PC-9 (cell line): ENCODE results near the gene NHEJ1. TPM values are rescaled to one million over a fixed set of nuclear protein-coding genes. Genes with fewer than 3 reads are reported as not detected.
A peak's percentile ranks its signal among the peaks of the same experiment; 100 is the strongest.

Experiments
- BruUV-seq: library from RNA; stranded (reverse); fragments of 400-500 nt; replicated peaks from 2 replicates; lab custom pipeline; 2021; lab: Mats Ljungman, UMichigan
- CTCF ChIA-PET: fragments of 300-600 bp; sonication (Branson Sonifier 250); formaldehyde crosslinking; loops from one replicate; lab custom pipeline; 2022; ENCODE audit warnings: antibody characterized with exemption; lab: Charles Lee
- POLR2A ChIA-PET: fragments of 300-600 bp; sonication (Branson Sonifier 250); formaldehyde crosslinking; loops from one replicate; lab custom pipeline; 2022; ENCODE audit warnings: antibody characterized with exemption; ENCODE audit not compliant: unreplicated experiment; lab: Charles Lee
- DNase-seq, 2 experiments: peaks; one replicate each; pipeline versions ENCODE4 v3.0.0 to v3.0.0-alpha.2; 2015 to 2022; ENCODE audit warnings: mixed read lengths in 1 of 2
- H2AFZ ChIP-seq: fragments of 200-600 bp; sonication (generic); 2 replicates; pipeline ENCODE4 v1.8.1; 2017; ENCODE audit warnings: antibody characterized with exemption
- H3F3A ChIP-seq: fragments of 200-600 bp; sonication (generic); 2 replicates; pipeline ENCODE4 v1.8.1; 2017; ENCODE audit warnings: antibody characterized with exemption, mild to moderate bottlenecking, low read depth; ENCODE audit not compliant: insufficient read depth
- H3K27ac ChIP-seq: fragments of 200-600 bp; sonication (generic); 2 replicates; pipeline ENCODE4 v1.6.1; 2016; ENCODE audit warnings: mixed run types
- H3K27me3 ChIP-seq: fragments of 200-600 bp; sonication (generic); 2 replicates; pipeline ENCODE4 v1.6.1; 2016; ENCODE audit warnings: low read depth, mixed run types; ENCODE audit not compliant: insufficient read depth
- H3K36me3 ChIP-seq: fragments of 200-600 bp; sonication (generic); 2 replicates; pipeline ENCODE4 v1.6.1; 2016; ENCODE audit warnings: low read depth, mixed run types
- H3K4me1 ChIP-seq: fragments of 200-600 bp; sonication (generic); replicated peaks from 2 replicates; pipeline ENCODE4 v1.6.1; 2016; ENCODE audit warnings: mixed run types; ENCODE audit not compliant: insufficient read depth
- H3K4me2 ChIP-seq: fragments of 200-600 bp; sonication (generic); 2 replicates; pipeline ENCODE4 v1.6.1; 2017; ENCODE audit warnings: mixed run types
- H3K4me3 ChIP-seq: fragments of 200-600 bp; sonication (generic); 2 replicates; pipeline ENCODE4 v1.6.1; 2016; ENCODE audit warnings: mixed run types
- H3K79me2 ChIP-seq: fragments of 200-600 bp; sonication (generic); 2 replicates; pipeline ENCODE4 v1.6.1; 2017; ENCODE audit warnings: low read depth, mixed run types
- H3K9me2 ChIP-seq: fragments of 200-600 bp; sonication (generic); 2 replicates; pipeline ENCODE4 v1.8.1; 2017; ENCODE audit warnings: mild to moderate bottlenecking; ENCODE audit not compliant: insufficient read depth
- H3K9me3 ChIP-seq: fragments of 200-600 bp; sonication (generic); 2 replicates; pipeline ENCODE4 v1.8.1; 2016; ENCODE audit warnings: low read depth; ENCODE audit not compliant: insufficient read depth
- H4K20me1 ChIP-seq: fragments of 200-600 bp; sonication (generic); 2 replicates; pipeline ENCODE4 v1.8.1; 2017; ENCODE audit not compliant: insufficient read depth
- EZH2 ChIP-seq: fragments of 200-600 bp; sonication (generic); IDR thresholded peaks from 2 replicates; pipeline ENCODE4 v1.8.0; 2017; ENCODE audit warnings: antibody characterized with exemption, low read depth
- intact Hi-C: fragments of 100-400 bp; cut with micrococcal nuclease; formaldehyde crosslinking; loops from one replicate; pipeline ENCODE4 v1.10.0; 2022; ENCODE audit not compliant: unreplicated experiment
- total RNA-seq: library from RNA; stranded (reverse); gene quantifications from 2 replicates; pipeline ENCODE4 v1.2.3, GENCODE V29; 2021
- TF ChIP-seq, protein P1 (sequence below): fragments of 200-600 bp; sonication (generic); conservative IDR thresholded peaks from 2 replicates; pipeline ENCODE4 v1.6.1; 2017; ENCODE audit warnings: mixed run types, antibody characterized with exemption, mild to moderate bottlenecking, moderate library complexity

Gene NHEJ1
- total RNA-seq, 1 experiment from 2014 or later = 9.8 TPM

DNA sequence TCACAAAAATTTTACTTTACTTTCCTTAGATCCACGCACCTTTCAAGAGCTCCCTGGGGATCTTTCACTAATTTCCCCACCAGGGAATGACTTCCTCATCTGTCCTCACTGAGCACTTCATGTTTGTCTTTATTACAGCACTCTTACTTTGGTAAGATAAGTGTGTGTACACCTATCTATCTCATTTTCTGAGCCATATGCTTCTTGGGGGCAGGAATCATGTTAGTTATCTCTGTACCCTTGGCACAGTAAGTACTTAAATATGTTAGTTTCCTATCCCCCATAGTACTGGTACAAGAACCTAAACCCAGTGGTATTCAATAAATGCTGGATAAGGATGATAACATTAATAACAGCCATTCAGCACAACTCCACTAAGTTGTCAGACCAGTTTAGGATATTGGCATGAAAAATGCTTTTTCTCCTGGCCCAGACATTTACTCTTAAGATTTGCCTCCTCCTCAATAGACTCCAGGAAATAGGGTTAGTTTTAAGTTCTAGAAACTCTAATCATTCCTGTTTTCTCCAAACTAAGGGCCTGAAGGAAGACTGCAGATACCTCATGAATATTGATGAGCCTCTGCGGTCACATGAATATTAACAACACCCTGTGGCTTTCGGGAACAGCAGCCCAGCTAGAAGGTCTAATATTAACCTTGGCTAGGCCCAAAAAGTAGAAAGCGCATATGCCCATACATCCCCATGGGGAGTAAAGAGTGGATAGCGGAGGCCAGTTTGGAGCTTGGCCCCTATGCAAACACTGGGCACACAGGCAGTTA lies 38.2 kb downstream of the NHEJ1 start:
- intact Hi-C loops = no loop called here
- CTCF ChIA-PET = interaction anchor here (0.6 to 0.7 kb wide), 2 partner anchors 22 to 25 kb away, joined by 4 to 8 read pairs; no protein-coding TSS in a partner anchor
- peak in 1 of 2 experiments; percentile 44 for DNase-seq
- Histone ChIP-seq H3F3A (peaks cover 15% of the 10 kb centered on the region; the same call in 1 of the 2 replicates), H3K9me2 (no peaks in the 10 kb centered on the region), H3K27ac (no peak overlapping the region), H3K4me1 (peaks cover 42% of the 10 kb centered on the region), H3K4me2 (peak overlapping the region; percentile 34), H4K20me1 (no peaks in the 10 kb centered on the region; the same call in 1 of the 2 replicates), H3K27me3 (no peaks in the 10 kb centered on the region), H3K9me3 (no peaks in the 10 kb centered on the region), H3K4me3 (no peak overlapping the region), H2AFZ (no peak overlapping the region), H3K79me2 (no peaks in the 10 kb centered on the region), H3K36me3 (no peaks in the 10 kb centered on the region)
- TF ChIP-seq EZH2 = no peak
- TF ChIP-seq, protein P1, sequence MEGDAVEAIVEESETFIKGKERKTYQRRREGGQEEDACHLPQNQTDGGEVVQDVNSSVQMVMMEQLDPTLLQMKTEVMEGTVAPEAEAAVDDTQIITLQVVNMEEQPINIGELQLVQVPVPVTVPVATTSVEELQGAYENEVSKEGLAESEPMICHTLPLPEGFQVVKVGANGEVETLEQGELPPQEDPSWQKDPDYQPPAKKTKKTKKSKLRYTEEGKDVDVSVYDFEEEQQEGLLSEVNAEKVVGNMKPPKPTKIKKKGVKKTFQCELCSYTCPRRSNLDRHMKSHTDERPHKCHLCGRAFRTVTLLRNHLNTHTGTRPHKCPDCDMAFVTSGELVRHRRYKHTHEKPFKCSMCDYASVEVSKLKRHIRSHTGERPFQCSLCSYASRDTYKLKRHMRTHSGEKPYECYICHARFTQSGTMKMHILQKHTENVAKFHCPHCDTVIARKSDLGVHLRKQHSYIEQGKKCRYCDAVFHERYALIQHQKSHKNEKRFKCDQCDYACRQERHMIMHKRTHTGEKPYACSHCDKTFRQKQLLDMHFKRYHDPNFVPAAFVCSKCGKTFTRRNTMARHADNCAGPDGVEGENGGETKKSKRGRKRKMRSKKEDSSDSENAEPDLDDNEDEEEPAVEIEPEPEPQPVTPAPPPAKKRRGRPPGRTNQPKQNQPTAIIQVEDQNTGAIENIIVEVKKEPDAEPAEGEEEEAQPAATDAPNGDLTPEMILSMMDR = no peak
- no TSS peak for BruUV-seq
- POLR2A ChIA-PET = interaction anchor here (0.7 kb wide), 1 partner anchor 261 kb away, joined by 13 read pairs; no protein-coding TSS in a partner anchor

DNA sequence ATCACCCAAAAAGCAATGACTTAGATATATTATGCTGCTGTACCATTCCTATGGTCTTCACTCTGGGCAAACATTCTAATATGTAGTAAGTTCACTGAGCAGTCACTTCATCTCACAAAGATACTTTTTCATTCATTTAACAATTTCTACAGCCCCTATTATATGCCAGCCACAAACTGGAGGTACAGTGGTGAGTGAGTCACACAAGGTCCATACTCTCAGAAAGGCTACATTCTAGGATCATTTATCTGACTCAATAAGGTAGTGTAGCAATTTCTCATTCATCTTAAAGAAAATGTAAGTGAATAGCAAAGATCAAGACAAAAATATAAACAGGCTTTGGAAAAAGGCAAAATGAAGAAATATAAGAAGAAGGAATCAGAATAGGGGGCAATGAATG lies 40.5 kb downstream of the NHEJ1 start:
- TF ChIP-seq EZH2 = no peak
- TF ChIP-seq, protein P1 = no peak
- Histone ChIP-seq H3K4me3 (no peak overlapping the region), H3K4me1 (peaks cover 21% of the 10 kb centered on the region), H3F3A (peaks cover 8% of the 10 kb centered on the region; the same call in 1 of the 2 replicates), H2AFZ (no peak overlapping the region), H3K9me3 (no peaks in the 10 kb centered on the region), H3K4me2 (no peak overlapping the region), H4K20me1 (no peaks in the 10 kb centered on the region; the same call in 1 of the 2 replicates), H3K27ac (no peak overlapping the region), H3K9me2 (no peaks in the 10 kb centered on the region), H3K79me2 (no peaks in the 10 kb centered on the region), H3K27me3 (no peaks in the 10 kb centered on the region), H3K36me3 (no peaks in the 10 kb centered on the region)
- no peak for DNase-seq
- intact Hi-C loops = no loop called here
- ChIA-PET POLR2A (no interaction called here), CTCF (interaction anchor here (0.7 to 1.5 kb wide), 5 partner anchors 10 to 91 kb away, joined by 3 to 13 read pairs (median 4); no protein-coding TSS in a partner anchor)
- no TSS peak for BruUV-seq

DNA sequence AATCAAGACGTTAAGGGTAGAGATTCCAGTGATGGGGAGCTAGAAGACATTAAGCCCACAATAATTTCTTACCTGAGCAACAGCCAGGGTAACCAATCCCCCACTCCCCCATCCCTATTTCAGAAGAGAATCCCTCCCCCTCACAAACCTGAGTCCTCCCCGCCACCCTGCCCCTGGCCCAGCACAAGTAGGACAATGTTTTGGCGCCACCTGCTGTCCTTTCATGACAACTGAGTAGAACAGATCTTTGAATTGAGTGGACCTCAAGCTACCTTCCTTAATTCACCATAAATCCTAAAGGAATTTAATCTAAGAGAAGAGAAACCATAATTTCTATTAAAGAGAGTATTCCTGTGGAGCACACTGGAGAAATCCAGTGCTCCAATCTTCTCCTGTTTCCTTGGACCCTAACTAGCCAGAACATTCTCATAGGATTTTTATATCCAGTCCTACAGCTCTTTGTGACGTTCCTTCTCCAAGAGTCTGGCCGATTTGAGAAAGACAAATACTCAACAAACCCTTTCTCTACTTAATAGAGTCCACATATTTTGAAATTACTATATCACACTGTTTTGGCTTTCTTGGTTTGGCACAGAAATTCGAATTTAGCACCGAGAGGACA lies 41.1 kb downstream of the NHEJ1 start:
- no peaks in the 10 kb centered on the region for H3K36me3 ChIP-seq
- no peaks in the 10 kb centered on the region for H3K27me3 ChIP-seq
- no peak overlapping the region for H3K27ac ChIP-seq
- H3K4me3 ChIP-seq = no peak overlapping the region
- peak in 1 of 2 experiments; percentile 46 for DNase-seq
- no peaks in the 10 kb centered on the region for H3K79me2 ChIP-seq
- no TSS peak for BruUV-seq
- POLR2A ChIA-PET = interaction anchor here (0.6 kb wide), 1 partner anchor 425 kb away, joined by 5 read pairs; the partner anchor contains the start of gene TMEM198
- H3K4me2 ChIP-seq = no peak overlapping the region
- intact Hi-C loops = loop anchor here (1.0 to 5.0 kb wide), 3 partner anchors 46 to 267 kb away; no protein-coding TSS in a partner anchor
- H3K9me2 ChIP-seq = no peaks in the 10 kb centered on the region
- H3K9me3 ChIP-seq = no peaks in the 10 kb centered on the region
- CTCF ChIA-PET = interaction anchor here (0.5 to 1.5 kb wide), 9 partner anchors 10 to 410 kb away, joined by 3 to 13 read pairs (median 3); no protein-coding TSS in a partner anchor
- no peak overlapping the region for H2AFZ ChIP-seq
- H3K4me1 ChIP-seq = peaks cover 15% of the 10 kb centered on the region
- no peaks in the 10 kb centered on the region; the same call in 1 of the 2 replicates for H4K20me1 ChIP-seq
- H3F3A ChIP-seq = peaks cover 8% of the 10 kb centered on the region; the same call in 1 of the 2 replicates
- TF ChIP-seq, protein P1 = peak; percentile 87
- no peak for TF ChIP-seq EZH2
